HG02642 (cell line): Measurements from ENCODE around the gene CASKIN2.

Experiments
- ATAC-seq: cut with Tn5 transposase; IDR thresholded peaks from one replicate; pipeline ENCODE4 v1.9.1; 2021; ENCODE audit warnings: mild to moderate bottlenecking; ENCODE audit not compliant: unreplicated experiment, poor library complexity

Gene CASKIN2

DNA sequence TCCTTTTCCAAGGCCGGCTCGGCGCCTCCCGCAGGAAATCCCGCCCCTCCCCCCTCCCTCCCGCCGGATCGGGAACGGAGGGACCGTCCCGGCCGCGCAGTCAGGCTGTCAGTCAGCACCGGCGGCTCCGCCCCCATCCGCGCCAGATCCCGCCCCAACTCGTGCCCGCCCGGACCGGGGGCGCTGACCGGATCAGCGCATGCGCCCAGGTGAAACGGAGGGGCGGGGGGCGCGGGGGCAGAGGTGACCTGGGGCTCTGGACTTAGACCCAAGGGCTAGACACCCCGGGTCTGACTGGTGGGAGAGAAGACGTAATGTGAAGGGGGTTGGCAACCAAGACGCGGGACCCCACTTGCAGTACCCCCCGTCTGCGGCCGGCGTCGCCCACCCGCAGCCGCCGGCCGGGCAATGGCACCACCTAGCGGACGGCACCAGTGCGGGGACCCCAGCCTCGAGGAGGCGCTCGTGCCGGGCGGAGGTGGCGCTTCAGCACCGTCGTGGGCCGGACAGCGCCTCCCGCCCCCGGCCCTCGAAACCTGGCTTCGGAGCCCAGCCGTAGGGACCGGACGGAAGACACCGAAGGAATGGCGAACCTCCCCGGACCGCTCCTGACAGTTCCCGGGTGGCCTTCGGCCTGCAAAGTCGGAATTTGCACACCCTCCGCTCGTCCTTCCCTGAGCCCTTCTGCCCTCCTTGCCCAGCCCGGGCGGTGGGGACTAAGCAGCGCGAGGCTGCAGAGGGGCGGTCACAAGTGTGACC is at the start of gene CASKIN2:
CASKIN2 (minus strand) TSS at position 42 of the 759 bp plus-strand sequence. CDS start 1,733 bp downstream, outside the sequence.
- ATAC-seq: peak; percentile 49

DNA sequence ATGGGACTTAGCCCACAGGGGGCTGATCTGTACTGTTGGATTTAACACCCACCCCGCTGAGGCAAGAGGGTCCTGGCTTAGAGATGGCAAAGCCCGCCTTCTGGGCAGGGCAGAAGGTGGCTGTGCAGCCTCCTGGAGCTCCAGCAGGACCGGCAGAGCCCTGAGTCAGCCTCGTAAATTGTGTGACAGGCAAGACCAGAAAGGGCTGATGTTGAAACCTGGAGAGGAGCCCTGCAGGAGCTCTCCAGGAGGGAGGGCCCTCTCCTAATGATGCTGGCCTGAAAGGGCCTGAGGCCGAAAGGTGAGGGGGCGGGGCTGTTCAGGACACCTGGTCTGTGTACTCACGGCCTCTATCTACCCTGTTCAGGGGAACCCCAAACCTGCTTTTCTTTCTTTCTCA is 49.7 kb upstream of the CASKIN2 start:
- no peak for ATAC-seq

DNA sequence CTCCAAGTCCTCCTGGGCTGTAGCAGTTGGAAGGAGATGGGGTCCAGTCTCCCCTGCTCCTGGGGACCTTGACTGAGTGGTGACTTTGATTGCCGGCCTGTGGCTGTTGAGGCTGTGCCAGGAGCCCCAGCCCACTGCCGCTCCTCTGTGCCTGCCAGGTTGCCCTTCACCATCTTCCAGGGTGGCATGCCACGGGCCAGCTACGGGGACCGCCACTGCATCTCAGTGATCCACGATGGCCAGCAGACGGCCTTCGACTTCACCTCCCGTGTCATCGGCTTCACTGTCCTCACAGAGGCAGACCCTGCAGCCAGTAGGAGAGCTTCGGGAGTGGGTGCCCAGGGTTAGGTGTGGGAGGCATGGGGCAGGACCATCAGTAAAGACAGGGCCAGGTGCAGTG is 48.9 kb upstream of the CASKIN2 start:
- ATAC-seq: no peak

DNA sequence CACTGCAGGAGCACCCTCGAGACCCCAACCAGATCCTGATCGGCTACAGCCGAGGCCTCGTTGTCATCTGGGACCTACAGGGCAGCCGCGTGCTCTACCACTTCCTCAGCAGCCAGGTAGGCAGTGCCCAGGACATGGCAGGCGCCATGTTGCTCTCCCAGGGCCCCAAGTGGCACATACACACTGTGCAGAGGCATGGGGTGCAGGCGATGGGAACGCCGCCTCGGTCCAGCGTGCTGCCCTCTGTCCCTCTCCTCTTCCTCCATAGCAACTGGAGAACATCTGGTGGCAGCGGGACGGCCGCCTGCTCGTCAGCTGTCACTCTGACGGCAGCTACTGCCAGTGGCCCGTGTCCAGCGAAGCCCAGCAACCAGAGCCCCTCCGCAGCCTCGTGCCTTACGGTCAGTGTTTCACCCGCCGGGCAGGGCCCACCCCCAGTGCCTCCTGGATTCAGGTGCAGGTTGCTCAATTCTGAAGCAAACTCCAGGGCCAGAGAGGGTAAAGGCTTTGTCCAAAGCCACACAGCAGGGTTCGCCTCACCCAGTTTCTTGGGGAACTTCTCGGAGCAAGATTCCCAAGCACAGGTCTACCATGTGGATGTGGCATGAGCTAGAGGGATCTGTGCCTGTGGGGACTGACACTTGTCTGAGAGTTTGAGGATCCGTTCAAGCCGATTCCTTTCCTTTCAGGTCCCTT is 47.9 kb upstream of the CASKIN2 start:
- no peak for ATAC-seq

- ATAC-seq: no peak
Measured at GRCh38 chr17:75561927-75562603, 46.7 kb upstream of the CASKIN2 start.

DNA sequence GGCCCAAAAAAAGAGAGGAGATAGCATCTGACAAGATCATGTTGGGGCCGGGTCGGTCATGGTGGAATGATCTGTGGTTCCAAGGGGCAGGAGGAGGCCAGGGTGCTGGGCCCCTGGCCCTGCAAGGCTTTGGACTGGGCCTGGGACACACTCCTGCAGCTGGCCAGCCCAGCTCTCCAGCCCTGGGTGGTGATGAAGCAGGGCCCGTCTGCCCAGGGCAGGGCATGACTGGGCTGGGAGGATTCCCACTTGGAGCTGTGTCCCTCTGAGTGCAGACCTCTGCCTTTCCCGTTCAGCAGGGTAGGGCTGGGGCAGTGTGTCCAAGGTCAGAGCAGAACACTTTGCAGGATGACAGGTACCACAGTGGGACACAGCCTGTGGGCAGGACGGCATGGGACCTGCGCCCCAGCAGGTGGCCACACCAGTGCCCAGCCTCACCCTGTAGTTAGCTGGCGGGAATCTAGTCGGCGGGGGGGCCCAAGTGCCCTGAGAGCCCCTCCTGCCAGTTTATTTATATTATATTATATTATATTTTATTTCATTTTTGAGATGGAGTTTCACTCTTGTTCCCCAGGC is 44.7 kb upstream of the CASKIN2 start:
- no peak for ATAC-seq

DNA sequence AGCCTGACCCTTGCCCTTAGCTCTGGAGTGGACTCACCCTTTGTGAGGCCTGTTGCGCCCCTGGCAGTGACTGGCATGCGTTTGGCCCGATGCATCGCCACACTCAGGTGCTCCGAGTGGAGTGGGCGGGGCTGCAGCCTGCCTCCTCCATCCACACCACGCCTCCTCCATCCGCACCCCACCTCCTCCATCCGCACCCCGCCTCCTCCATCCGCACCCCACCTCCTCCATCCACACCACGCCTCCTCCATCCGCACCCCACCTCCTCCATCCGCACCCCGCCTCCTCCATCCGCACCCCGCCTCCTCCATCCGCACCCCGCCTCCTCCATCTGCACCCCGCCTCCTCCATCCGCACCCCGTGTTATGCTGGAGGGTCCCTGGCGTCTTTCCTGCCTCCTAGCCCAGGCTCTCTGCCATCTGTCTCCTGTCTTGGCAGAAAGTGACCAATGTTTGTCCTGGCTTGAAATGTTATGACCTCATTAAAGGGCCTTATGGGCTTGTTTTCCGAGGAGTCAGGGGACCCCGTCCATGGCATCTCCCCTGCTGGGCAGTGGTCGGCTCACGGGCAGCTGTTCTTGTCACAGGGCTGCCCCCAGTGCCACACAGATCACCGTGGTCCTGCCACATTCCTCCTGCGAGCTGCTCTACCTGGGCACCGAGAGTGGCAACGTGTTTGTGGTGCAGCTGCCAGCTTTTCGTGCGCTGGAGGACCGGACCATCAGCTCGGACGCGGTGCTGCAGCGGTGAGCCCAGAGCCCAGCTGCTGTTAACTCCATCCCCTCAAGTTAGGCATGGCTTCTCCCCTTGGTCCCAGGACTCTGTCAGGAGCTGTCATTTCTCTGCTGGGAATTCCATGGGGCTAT is 43.6 kb upstream of the CASKIN2 start:
- ATAC-seq: no peak

DNA sequence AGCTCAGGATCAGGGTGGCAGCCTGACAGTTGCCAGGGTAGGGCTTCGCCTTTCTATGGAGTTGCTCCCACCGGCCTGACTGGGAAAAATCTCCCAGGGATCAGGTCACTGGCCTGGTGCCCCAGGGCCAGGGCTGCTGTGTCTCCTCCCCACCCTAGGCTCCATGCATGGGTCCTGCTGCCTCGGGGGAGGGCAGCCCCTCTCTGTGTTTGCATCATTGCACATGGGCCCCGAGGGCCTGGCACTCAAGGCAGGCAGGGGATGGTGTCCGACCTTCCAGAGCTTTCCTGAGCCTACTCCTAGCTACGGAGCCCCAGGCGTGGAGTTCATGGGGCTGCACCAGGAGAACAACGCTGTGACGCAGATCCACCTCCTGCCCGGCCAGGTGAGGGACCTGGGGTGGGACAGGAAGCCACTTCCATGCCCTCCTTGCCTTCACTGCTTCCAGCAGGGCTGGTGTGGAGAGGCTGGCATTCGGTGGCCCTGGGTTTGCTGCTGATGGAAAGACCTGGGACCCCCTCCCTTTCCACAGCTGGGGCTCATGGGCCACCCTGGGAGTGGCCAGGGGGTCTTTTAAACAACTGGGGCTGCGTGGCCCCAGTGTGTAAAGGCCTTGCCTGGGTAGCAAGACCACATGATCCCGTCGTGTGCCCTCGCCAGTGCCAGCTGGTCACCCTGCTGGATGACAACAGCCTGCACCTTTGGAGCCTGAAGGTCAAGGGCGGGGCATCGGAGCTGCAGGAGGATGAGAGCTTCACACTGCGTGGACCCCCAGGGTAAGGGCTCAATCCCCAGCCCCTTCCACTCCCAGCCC is 42.7 kb upstream of the CASKIN2 start:
- ATAC-seq: no peak

- ATAC-seq: no peak
Measured at GRCh38 chr17:75557075-75557851, 41.9 kb upstream of the CASKIN2 start.

- no peak for ATAC-seq
Measured at GRCh38 chr17:75555679-75556153, 40.4 kb upstream of the CASKIN2 start.

- ATAC-seq: no peak
Measured at GRCh38 chr17:75553295-75554110, 38.2 kb upstream of the CASKIN2 start.

DNA sequence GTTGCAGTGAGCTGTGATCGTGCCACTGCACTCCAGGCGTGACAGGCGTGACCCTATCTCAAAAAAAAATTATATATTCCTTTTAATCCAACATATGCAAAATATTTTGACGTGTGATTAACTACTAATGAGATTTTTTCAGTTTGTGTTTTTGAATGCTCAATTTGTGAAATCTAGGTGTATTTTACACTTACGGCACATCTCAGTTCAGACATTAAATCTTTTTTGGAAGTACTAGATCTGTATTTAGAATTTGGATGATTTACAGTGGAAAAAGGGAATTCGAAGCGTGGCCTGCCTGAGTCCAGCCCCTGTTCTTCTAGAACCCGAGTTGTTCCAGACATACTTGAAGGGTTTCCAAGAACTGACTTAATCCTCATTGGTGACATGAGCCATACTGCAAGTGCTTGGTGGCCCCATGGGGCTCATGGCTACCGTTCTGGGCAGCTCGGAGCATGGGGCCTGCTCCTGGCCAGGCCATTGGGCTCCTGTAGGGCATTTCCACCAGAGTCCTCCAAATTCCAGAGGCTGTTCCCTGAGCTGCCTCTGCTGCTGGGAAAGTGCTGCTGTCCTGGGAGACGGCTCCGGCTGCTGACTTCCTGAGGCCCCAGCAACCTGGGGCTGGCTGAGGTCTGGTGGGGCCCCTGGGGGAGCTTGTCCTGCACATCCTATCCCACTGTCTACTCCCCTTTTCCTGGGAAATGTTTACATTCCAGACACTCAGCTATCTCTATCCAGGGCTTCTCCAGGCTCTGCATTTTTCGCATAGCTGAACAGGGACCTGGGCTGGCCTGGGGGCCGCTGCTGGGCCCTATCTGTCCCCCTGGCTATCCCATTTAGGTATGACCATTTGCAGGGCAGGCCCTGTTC is 37.3 kb upstream of the CASKIN2 start:
- no peak for ATAC-seq

DNA sequence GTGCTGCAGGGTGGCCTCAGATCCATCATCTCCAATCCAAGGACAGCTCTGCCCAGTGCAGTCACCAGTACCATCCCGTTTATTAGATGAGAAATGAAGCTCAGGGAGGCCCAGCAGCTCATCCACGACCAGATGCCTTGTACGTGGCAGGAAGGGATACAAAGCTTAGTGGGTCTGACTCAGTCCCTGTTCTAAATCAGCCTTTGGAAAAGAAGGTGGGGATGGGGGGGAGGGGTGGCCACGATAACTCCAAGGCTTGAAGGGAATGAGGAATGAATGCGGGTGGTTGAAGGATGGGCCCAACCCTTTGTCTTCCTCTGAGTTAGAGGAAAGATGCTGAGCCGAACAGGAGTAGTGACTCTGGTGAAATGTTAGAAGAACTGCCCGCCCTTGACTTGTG is 35.9 kb upstream of the CASKIN2 start:
- ATAC-seq: no peak

DNA sequence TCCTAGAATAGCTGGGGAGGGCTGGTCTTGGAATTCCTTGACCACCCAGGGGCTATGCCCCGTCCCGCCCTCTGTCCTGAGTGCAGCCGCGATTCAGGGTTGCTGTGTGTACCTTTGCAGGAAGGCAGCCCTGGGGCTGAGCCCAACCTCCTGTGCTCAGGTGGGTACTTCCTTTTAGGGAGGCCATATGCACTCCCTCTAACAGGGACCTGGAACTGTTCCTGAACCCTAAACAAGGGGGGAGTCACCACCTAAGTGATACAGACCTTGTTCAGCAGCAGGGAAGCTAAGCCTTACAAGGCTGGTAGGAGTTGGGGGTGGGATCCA is 34.8 kb upstream of the CASKIN2 start:
- no peak for ATAC-seq

- no peak for ATAC-seq
Measured at GRCh38 chr17:75549246-75550138, 34.2 kb upstream of the CASKIN2 start.

GRCh38 chr17:75548813-75549212 is 33.5 kb upstream of the CASKIN2 start:
- no peak for ATAC-seq
